ENCODE results near the gene PBX3.

DNA sequence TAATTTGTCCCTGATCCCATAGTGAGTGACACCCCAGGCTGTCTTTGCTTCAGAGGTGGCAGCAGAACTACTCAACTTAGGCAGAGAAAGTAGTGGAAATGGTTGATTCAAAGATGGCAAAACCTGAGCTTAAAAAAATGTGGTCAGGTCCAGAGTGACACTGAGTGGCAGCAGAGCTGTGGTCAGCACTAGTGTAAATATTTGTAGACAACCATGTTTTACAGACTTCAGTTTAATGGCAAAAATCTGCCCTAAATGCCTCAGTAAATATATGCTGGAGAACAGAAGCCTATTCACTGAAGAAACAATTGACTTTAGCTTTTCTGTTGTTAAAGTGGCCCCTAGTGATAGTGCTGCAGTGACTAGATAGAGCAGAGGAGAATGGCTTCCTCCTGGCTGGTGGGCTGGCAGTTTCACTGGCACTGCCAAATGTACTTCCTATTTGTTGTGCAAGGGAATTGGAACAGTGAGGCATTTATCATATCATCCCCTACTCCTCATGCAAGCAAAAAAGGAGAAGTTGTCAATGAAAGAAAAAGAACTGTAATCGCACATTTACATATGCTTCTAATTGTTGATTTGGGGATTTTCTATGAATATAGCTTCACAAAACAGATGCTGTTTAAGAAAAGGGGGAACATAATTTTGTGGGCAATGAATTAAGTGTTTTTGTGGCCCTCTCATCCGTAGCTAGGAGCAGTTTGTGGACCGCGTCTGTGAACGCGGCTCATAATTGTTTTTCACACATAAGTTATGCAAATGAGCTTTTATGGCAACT, 12.0 kb downstream of the PBX3 start:
- no peak for TF ChIP-seq POLR2A (IDR thresholded peaks at IDR 0.05; ENCODE audit: low read depth, low read length)
- TF ChIP-seq SPI1 (IDR thresholded peaks at IDR 0.05; ENCODE audit: low read depth, low read length), result no peak
